ENCODE results near the gene IGFL3. TPM values are rescaled to one million over a fixed set of nuclear protein-coding genes. Genes with fewer than 3 reads are reported as not detected.

Gene IGFL3
- total RNA-seq, 4 donors from 2014 or later, result not detected

DNA sequence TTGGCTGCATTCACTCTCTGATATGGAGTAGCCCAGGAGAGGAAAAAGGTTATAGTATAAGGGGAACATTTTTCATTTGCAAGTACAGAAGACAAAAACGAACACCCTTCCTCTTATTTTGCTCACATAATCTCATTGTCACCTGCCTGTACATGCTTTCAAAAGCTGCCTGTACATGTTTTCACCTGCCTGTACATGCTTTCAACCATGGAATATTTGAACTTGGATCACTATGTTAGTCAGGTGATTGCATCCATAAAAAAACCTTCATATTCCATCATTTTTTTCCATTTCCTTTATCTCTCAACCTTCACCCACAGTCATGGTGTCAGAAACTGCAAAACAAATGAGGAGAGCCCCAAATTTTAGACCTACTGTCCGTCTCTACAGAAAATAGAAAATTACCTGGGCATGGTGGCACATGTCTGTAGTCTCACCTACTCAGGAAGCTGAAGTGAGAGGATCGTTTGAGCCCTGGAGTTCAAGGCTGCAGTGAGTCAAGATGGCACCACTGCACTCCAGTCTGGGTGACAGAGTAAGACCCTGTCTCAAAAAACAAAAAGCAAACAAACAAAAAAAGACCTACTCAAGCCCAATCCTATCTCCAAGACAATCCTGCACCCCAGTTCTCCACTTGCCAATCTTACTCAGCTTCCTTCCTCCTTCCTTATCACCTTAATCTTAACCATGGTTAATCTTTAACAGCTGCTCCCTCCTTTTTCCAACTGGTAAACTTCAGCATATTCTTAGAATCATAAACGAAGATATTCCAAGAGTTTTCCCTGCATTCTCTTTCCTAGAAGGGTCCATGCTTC is 35.1 kb upstream of the IGFL3 start:
- H3K27ac ChIP-seq, result no peak overlapping the region
- peaks cover 0 to 23% (median 0%) of the 10 kb centered on the region in 3 donors for H3K9me3 ChIP-seq
- H3K36me3 ChIP-seq, result no peaks in the 10 kb centered on the region
- ATAC-seq, result no peak
- TF ChIP-seq POLR2AphosphoS5 (IDR thresholded peaks at IDR 0.05) (no peak), POLR2A (IDR thresholded peaks at IDR 0.05) (no peak), EP300 (IDR thresholded peaks at IDR 0.05) (no peak)
- TF ChIP-seq, protein P1, sequence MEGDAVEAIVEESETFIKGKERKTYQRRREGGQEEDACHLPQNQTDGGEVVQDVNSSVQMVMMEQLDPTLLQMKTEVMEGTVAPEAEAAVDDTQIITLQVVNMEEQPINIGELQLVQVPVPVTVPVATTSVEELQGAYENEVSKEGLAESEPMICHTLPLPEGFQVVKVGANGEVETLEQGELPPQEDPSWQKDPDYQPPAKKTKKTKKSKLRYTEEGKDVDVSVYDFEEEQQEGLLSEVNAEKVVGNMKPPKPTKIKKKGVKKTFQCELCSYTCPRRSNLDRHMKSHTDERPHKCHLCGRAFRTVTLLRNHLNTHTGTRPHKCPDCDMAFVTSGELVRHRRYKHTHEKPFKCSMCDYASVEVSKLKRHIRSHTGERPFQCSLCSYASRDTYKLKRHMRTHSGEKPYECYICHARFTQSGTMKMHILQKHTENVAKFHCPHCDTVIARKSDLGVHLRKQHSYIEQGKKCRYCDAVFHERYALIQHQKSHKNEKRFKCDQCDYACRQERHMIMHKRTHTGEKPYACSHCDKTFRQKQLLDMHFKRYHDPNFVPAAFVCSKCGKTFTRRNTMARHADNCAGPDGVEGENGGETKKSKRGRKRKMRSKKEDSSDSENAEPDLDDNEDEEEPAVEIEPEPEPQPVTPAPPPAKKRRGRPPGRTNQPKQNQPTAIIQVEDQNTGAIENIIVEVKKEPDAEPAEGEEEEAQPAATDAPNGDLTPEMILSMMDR (IDR thresholded peaks at IDR 0.05), result no peak
- no peaks in the 10 kb centered on the region for H3K4me1 ChIP-seq
- no peak overlapping the region for H3K4me3 ChIP-seq
- peaks cover 36% of the 10 kb centered on the region for H3K27me3 ChIP-seq
- 51 to 60% methylated on average over 3 of the region's 4 CpGs for WGBS, 2 donors (ENCODE audit: low coverage in 1 of 2)

DNA sequence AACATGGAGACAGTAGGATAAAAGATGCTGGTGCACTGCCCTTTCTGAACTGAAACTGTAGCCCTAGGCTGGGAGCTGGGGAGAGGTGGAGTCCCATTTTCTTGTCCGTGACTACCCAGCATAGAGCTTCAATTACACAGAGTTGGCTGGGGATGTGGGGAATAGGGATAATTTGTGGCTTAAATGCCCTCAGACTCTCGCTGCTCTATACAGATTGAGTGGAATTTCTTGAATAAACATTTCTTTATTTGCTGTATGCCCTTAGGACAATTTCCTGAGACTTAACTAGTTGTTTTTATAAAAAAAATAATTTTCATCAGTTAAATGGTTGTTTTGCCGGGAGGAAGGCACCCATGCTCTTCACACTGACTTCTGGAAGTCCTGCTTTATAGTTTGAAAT is 30.7 kb upstream of the IGFL3 start:
- Histone ChIP-seq H3K36me3 (no peaks in the 10 kb centered on the region), H3K27me3 (peaks cover 57% of the 10 kb centered on the region), H3K4me3 (no peak overlapping the region), H3K27ac (no peak overlapping the region), H3K9me3 (no peaks in the 10 kb centered on the region), H3K4me1 (no peaks in the 10 kb centered on the region)
- no peak for ATAC-seq
- WGBS, 2 donors (ENCODE audit: low coverage in 1 of 2), result 64 to 67% methylated on average over 2 to 3 of the region's 3 CpGs
- no peak for TF ChIP-seq POLR2A (IDR thresholded peaks at IDR 0.05)
- no peak for TF ChIP-seq POLR2AphosphoS5 (IDR thresholded peaks at IDR 0.05)
- TF ChIP-seq, protein P1 (IDR thresholded peaks at IDR 0.05), result no peak
- TF ChIP-seq EP300 (IDR thresholded peaks at IDR 0.05), result no peak

DNA sequence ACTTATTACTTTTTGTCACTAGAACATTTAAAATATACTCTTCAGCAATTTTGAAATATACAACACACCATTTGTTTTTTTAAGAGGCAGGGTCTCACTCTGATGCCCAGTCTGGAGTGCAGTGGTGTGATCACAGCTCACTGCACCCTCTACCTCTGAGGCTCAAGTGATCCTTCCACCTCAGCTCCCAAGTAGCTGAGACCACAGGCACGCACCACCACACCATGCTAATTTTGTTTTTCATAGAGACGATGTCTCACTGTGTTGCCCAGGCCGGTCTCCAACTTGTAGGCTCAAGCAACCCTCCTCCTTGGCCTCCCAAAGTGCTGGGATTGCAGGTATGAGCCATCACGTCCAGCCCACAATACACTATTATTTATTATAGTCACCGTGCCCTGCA is 26.1 kb upstream of the IGFL3 start:
- TF ChIP-seq, protein P1 (IDR thresholded peaks at IDR 0.05), result no peak
- TF ChIP-seq POLR2AphosphoS5 (IDR thresholded peaks at IDR 0.05), result no peak
- TF ChIP-seq POLR2A (IDR thresholded peaks at IDR 0.05), result no peak
- no peak for TF ChIP-seq EP300 (IDR thresholded peaks at IDR 0.05)
- 83 to 88% methylated on average over 5 of the region's 5 CpGs for WGBS, 2 donors (ENCODE audit: low coverage in 1 of 2)
- Histone ChIP-seq H3K27ac (no peak overlapping the region), H3K4me3 (no peak overlapping the region), H3K4me1 (no peaks in the 10 kb centered on the region), H3K36me3 (no peaks in the 10 kb centered on the region), H3K27me3 (peaks cover 56% of the 10 kb centered on the region), H3K9me3 (no peaks in the 10 kb centered on the region)
- no peak for ATAC-seq

DNA sequence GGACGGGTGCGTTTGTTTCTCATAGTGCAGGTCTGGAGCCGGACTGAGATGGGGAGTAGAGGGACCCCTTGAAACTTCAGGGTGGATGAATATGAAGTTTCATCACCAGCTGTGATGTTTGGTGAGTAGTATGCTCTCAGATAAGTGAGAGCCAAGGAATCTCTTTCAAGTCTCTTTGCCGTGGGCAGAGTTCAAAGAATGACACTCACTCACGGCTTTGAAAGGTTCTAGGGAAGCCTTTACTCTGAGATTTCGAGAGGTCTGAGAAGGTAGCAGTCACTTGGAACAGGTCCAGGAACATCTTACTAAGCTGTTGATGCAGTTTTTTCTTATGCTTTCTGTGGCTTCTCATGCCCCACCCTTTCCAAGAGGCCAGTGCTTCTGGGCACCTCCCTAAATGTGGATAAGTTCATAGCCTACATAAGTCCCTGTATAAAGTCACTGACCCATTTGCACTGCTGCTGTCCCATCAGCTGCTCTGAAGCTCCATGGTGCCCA is 23.4 kb upstream of the IGFL3 start, which contains the start of gene IGFL2:
Gene IGFL2, plus strand, starts transcription at position 448 of the 498 bp plus-strand sequence. Its CDS starts 41 bp downstream, at position 489.
- 23 to 44% methylated on average over 3 to 5 of the region's 6 CpGs for WGBS, 2 donors (ENCODE audit: low coverage in 1 of 2)
- ATAC-seq, result no peak
- H3K36me3 ChIP-seq, result no peaks in the 10 kb centered on the region
- TF ChIP-seq, protein P1 (IDR thresholded peaks at IDR 0.05), result no peak
- TF ChIP-seq EP300 (IDR thresholded peaks at IDR 0.05) (no peak), POLR2AphosphoS5 (IDR thresholded peaks at IDR 0.05) (no peak), POLR2A (IDR thresholded peaks at IDR 0.05) (no peak)
- no peak within 1 kb of the TSS for H3K4me3 ChIP-seq
- no peak within 1 kb of the TSS for H3K27ac ChIP-seq
- no peaks in the 10 kb centered on the region for H3K4me1 ChIP-seq
- H3K27me3 ChIP-seq, result peaks cover 40% of the 10 kb centered on the region
- no peaks in the 10 kb centered on the region for H3K9me3 ChIP-seq

Data from gastroesophageal sphincter (tissue), 4 donors.